Activated naive CD4-positive, alpha-beta T cell treated with anti-CD3 and anti-CD28 coated beads, Interleukin-2, amount 50 U/mL, for 16 hours (primary cell): ENCODE measurements around the gene FMO1.
A peak's percentile ranks its signal among the peaks of the same experiment; 100 is the strongest.
"Not testable (repeated sequence)": the region's sequence is repeated elsewhere in the genome, so short reads cannot be mapped to it uniquely, and the experiment has no call there.

Experiments used
- DNase-seq: peaks from one replicate; pipeline ENCODE4 v3.0.0-alpha.2; 2020

FMO1 gene

GRCh38 chr1:171290621-171291020 is 42.3 kb downstream of the FMO1 start:
- DNase-seq, result no peak

- no peak for DNase-seq
Observed at GRCh38 chr1:171292799-171293198, 44.5 kb downstream of the FMO1 start.

- not testable (repeated sequence) for DNase-seq
Observed at GRCh38 chr1:171295383-171295782, 47.1 kb downstream of the FMO1 start.

- no peak for DNase-seq
Observed at GRCh38 chr1:171295821-171296220, 47.5 kb downstream of the FMO1 start.

- no peak for DNase-seq
Observed at GRCh38 chr1:171296897-171297296, 48.6 kb downstream of the FMO1 start.

- DNase-seq, result no peak
Observed at GRCh38 chr1:171298696-171299095, 50.4 kb downstream of the FMO1 start.

- DNase-seq, result no peak
Observed at GRCh38 chr1:171299342-171299741, 51.0 kb downstream of the FMO1 start.

GRCh38 chr1:171300401-171300800 is 52.1 kb downstream of the FMO1 start:
- no peak for DNase-seq

GRCh38 chr1:171310661-171311087 is 62.4 kb downstream of the FMO1 start:
- no peak for DNase-seq

GRCh38 chr1:171311771-171312558 is 63.7 kb downstream of the FMO1 start:
- no peak for DNase-seq

GRCh38 chr1:171313319-171313834 is 65.1 kb downstream of the FMO1 start:
- no peak for DNase-seq

- DNase-seq, result peak; percentile 79
Observed at GRCh38 chr1:171313835-171314320, 65.6 kb downstream of the FMO1 start, which contains the start of gene FMO4. TSS of gene FMO4 (plus strand) at chr1:171314183. CDS start at chr1:171319826, 5,643 bp downstream.

GRCh38 chr1:171329251-171329650 is 81.0 kb downstream of the FMO1 start:
- no peak for DNase-seq

GRCh38 chr1:171334024-171334640 is 85.8 kb downstream of the FMO1 start:
- DNase-seq, result no peak
